GM21447 (cell line): Measurements from ENCODE around the gene UBAC2.

ENCODE experiments used
- ATAC-seq: cut with Tn5 transposase; IDR thresholded peaks from one replicate; pipeline ENCODE4 v1.9.1; 2021; ENCODE audit not compliant: unreplicated experiment

Gene UBAC2, protein sequence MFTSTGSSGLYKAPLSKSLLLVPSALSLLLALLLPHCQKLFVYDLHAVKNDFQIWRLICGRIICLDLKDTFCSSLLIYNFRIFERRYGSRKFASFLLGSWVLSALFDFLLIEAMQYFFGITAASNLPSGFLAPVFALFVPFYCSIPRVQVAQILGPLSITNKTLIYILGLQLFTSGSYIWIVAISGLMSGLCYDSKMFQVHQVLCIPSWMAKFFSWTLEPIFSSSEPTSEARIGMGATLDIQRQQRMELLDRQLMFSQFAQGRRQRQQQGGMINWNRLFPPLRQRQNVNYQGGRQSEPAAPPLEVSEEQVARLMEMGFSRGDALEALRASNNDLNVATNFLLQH

DNA sequence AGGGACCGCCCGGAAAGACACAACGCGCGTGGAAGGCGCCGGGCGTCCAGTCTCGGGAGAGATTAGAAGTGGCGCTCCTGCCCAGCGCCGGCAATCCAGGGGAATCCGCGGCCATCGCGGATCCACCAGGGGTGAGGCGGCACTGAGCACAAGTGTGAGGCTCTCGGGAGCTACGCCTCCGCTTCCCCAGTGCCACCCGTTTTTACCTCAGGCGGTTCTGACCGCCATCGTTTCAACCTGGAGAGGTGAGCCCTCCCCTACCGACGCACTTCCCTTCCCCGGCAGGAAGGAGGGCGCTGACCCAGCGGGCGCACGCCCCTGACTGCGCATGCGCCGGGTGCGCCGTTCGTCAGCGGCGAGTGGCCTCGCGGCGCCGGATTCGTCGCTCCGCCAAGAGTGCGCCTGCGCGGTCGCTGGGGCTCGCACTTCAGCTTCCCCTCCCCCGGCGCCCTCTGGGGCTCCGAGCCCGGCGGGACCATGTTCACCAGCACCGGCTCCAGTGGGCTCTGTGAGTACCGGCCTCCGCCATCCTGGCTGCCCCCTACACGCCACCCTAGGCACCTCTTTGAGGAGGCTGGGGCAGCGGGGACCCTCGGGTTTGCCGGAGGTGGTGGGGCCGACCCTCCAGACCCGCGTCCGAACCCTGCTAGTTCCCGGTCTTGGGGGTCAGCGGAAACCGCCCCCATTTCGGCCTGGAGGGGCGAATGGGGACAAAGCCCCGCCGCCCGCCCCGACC, at the start of gene UBAC2:
UBAC2 (plus strand) TSS at position 423 of the 736 bp plus-strand sequence; CDS start at position 478, 55 bp downstream.
- ATAC-seq = peak; percentile 61

DNA sequence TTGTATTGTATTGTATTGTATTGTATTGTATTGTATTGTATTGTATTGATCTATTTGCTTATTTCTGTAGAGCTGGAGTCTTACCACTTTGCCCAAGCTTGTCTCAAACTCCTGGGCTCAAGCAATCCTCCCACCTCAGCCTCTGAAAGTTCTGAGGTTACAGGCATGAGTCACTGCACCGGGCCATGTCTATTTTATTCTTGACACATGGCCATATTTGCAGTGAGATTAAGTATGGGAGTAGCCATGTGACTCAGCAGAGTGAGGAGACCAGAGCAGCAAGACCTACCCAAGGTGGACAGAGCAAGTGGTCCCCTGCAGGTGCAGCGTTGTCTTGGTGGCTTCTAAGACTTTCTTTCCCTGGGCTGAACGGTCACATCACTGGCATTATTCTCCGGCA, 49.1 kb upstream of the UBAC2 start:
- ATAC-seq = peak; percentile 90

DNA sequence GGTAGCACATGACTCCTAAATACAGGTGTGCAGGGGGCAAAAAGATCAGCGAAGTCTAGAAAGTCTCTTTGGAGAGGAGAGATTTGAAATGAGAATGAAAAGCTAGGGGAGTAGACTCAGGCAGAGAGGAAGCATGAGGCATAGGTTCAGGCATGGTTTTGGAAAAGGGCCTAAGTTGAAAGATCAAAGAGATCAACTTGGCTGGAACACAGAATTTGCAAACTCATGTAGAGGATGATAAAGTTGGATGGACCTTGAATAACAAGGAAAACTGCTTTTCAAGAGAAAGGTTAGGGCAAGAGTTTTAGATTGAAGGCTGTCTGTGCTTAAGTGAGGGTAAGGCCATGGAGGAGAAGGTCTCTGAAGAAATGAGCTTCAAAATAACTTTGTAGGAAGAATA, 47.4 kb upstream of the UBAC2 start:
- ATAC-seq = no peak

DNA sequence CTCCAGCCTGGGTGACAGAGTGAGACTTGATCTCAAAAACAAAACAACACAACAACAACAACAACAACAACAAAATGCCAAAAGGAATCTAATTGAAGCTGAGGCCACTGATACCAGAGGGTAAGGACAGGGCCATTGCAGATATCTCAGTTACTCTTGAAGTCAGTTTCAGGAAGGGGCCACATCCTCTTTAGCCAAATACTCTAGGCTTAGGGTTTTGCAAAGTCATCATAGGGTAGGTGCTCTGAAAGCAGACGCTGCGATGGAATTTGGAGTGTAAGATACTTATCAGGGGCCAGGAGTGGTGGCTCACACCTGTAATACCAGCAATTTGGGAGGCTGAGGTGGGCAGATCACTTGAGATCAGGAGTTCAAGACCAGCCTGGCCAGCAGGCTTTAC, 46.6 kb upstream of the UBAC2 start:
- no peak for ATAC-seq

DNA sequence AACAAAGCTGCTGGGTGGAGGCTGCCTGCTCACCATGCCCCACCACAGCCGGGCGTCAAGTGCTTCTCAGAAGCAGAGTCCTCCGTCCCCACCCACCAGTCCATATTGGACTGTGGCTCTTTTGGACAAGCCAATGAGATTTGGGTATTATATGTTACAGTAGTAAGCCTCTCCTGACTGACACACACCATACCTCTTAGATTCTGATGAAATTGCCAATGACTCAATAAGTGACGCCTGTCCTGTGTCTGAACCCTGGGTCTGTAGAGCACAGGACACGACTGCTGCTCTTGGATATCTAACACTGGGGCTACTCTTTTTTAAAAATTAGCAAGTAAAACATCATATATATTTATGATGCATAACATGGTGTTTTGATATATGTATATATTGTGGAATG, 44.8 kb upstream of the UBAC2 start:
- no peak for ATAC-seq

DNA sequence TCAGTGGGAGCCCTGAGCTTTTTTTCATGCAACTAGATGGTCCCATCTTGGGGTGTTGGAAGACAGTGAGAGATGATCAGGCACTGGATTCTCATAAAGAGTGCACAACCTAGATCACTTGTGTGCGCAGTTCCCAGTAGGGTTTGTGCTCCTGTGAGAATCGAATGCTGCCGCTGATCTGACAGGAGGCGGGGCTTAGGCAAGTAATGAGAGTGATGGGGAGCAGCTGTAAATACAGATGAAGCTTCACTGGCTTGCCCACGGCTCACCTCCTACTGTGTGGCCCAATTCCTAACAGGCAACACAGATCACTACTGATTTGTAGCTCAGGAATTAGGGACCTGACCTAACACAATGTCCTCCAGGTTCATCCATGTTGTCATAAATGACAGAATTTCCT, 43.6 kb upstream of the UBAC2 start:
- ATAC-seq = no peak

DNA sequence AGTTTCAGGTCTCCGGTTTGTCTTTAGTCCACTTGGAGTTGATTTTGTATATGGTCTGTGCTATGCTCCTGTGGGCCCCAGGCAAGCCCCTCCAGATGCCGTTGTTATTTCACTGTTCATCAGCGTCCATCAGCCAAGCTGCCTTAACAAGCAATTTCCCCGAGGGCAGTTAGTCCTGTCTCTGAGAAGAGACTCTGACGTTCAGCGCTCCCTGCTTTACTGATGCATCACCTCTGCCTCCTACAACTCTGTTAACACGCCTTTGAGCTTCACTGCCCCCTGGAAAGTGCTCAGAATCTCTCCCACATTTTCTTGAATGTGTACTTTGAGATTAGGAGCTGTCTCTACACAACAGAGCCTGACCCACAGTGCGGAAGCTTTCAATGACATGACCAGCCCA, 41.8 kb upstream of the UBAC2 start:
- ATAC-seq = no peak

DNA sequence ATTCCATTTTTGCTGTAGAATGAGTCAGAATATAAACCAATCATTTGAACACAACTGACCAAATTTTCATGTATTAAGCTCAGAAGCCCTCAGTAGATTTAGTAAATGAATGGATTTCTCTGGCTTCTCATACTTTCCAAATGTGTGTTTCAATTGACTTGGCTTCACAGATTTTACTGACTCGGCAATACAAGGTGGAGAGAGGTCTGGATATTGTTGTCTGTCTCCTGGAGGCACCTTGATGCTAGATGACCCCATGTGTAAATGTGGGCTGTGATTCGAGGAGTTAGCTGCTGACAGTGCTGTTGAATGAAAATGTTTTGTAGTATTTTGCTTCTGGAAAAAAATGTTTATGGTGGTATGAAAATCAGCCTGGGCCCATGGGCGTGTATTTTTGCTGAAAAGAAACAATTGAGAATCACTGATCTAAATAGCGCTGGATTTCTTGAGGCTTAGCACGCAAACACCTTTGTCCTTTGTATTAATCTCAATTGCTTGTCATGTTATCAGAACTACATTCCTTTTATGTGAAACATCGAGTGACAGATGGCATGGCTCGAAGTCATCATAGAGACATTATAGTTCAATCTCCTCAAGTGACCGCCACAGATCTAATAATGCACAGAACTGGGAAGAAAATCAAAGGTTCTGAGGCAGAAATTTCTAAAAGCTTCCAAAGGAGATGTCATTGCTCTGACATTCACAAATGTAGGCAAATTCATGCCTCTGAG, 41.2 kb upstream of the UBAC2 start:
- ATAC-seq = no peak

DNA sequence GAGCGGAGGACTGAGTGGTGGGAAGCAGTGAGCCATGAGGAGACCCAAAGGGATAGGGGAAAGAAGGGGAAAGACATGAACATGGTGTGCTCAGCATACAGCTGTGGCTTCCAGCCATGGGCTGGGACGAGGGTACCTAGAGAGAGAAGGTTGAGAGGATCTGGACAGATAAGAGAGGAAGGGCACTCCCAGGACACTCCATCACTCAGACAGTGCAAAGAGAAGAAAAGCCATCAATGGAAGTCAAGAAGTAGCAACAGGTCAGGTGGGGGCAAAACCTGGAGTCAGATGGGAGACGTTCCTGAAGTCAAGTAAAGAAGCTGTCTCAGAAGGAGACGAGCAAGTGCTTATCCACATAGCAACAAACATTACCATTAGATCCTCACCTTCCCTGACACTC, 40.2 kb upstream of the UBAC2 start:
- ATAC-seq = no peak

DNA sequence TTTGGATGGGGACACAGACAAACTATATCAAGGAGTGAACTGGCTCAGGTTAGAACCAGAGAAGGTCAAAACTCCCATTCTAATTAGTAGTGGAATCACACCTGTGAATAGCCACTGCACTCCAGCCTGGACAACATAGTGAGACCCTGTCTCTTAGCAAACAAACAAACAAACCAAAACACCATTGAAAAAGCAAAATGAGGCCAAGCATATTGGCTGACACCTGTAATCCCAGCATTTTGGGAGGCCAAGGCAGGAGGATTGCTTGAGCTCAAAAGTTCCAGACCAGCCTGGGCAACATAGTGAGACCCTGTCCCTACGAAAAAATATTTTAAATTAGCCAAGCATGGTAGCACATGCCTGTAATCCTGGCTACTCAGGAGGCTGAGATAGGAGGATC, 39.1 kb upstream of the UBAC2 start:
- ATAC-seq = no peak

DNA sequence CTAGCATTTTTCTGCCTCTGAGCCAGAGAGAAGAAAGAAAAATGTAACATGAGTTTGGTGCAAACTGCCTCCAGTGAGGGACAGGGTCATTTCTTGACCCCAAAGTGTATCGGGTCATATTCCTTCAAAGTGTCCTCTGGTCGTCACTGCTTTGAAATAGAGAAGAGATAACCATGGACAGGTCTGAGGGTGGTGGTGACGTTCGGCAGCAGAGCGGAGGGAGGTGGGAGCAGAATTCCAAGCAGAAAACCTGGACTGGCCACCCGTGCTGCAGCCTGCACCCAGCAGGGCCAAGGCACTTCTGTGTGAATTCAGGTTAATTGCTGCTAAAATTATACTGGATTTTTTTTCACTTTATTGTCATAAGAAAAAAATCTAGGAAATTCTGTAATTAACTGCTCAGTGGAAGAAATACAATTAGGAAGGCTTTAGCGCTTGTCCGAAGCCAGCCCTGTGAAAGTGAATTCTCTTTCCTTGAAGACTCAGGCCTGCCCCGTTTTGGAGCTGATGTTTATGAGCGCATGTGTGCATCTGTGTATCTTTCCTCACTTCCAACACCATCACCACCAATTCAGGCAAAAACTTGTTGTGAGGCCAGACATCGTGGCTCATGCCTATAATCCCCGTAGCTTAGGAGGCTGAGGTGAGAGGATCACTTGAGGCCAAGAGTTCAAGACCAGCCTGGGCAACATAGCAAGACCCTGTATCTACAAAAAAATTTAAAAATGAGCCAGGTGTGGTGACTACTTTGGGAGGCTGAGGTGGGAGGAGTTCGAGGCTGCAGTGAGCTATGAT, 37.9 kb upstream of the UBAC2 start:
- no peak for ATAC-seq

DNA sequence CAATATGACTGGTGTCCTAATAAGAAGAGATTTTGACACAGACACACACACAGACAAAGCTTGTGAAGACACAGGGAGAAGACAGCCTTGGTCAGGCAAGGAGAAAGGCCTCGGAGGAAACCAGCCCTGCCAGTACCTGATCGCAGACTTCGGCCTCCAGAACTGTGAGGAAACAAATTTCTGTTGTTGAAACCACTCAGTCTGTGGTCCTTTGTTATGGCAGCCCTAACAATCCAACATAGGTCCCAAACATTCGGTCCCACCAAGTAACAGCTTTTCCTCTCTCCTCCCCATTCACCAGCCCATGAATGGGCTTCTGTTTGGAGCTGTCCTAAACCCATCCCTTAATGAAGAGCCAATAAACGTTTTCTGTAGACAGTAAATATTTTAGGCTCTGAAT, 36.4 kb upstream of the UBAC2 start:
- ATAC-seq = no peak

DNA sequence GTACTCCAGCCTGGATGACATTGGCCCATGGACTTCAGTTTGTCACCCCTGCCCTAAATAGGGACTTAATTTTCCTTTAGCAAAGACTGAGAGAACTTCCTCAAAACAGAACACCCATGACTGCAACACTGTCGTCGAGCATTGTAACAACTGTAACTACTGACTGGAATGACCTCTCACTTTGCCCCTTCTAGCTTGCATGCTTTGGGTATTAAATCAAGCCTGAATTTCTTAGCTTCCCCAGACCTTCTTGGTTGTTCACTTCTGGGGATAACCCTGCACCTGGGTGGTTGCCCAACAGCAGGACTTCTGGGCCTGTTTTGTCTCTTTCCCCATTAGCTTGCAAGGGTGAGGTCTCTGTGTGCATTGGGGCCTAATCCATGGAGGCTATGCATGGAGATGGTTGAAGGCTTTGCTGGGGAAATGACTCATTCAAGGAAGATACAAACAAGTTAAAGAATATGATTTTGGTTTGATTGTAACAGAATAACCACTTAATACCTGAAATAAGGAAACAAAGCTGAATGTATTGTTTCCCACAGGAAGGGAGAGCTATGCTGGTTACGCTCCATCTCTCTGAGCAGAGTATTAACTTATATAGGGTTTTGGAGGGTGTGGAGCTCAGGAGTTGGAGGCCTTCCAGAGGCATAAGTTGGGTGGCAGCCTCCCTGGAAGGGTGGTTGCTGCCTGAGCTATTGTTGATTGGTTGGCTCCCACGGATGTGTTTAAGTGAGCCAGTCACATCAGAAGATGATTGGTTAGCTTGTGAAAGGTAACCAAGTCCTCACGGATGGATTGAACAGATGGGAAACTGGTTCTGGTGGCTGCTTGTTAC, 34.7 kb upstream of the UBAC2 start:
- ATAC-seq = no peak

DNA sequence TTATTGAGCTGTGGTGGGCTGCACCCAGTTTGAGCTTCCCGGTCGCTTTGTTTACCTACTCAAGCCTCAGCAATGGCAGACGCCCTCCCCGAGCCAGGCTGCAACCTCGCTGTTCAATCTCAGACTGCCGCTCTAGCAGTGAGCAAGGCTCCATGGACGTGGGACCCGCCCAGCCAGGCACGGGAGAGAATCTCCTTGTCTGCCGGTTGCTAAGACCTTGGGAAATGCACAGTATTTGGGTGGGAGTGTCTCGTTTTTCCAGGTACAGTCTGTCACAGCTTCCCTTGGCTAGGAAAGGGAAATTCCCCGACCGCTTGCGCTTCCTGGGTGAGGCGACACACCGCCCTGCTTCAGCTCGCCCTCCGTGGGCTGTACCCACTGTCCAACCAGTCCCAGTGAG, 27.7 kb upstream of the UBAC2 start:
- no peak for ATAC-seq

DNA sequence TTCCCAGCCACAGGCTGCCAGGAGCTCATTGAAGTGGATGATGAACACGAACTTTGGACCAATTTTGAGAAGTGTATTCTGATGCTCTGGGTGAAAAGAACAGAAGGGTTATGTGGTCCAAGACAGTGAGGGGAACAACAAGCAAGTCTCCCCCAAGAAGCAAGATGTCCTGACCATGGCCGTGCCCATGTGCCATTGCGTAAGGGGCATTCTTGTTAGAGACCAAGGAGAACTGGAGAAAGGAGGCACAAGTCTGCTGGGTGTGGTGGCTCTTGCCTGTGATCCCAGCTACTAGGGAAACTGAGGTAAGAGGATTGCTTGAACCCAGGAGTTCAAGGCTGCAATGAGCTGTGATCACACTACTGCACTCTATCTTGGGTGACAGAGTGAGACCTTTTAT, 27.0 kb upstream of the UBAC2 start:
- no peak for ATAC-seq

DNA sequence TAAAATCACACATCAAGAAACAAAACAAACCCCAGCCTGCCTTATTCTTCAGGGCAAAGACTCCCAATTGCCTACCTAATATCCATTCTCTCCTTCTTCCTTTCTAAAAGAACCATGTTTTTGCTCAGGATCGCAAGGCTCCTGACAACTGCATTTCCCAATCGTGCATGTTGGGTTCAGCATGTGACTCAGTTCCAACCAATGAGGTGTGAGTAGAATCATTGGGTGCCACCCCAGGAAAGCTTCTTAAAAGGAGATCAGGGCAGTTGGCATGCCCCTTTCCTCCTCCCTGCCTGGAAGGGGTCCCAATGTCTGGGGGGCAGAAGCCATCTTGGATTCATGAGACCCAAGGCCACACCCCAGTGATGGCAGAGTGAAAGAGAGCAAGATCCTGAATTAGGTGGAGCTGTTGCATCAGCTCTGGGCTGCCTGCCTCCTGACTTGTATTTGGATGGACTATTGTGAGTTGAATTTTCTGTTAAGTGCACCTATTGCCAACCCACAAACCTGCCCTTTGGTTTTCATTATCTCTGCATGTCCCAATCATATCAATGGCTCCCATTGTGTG, 26.0 kb upstream of the UBAC2 start:
- ATAC-seq = no peak

DNA sequence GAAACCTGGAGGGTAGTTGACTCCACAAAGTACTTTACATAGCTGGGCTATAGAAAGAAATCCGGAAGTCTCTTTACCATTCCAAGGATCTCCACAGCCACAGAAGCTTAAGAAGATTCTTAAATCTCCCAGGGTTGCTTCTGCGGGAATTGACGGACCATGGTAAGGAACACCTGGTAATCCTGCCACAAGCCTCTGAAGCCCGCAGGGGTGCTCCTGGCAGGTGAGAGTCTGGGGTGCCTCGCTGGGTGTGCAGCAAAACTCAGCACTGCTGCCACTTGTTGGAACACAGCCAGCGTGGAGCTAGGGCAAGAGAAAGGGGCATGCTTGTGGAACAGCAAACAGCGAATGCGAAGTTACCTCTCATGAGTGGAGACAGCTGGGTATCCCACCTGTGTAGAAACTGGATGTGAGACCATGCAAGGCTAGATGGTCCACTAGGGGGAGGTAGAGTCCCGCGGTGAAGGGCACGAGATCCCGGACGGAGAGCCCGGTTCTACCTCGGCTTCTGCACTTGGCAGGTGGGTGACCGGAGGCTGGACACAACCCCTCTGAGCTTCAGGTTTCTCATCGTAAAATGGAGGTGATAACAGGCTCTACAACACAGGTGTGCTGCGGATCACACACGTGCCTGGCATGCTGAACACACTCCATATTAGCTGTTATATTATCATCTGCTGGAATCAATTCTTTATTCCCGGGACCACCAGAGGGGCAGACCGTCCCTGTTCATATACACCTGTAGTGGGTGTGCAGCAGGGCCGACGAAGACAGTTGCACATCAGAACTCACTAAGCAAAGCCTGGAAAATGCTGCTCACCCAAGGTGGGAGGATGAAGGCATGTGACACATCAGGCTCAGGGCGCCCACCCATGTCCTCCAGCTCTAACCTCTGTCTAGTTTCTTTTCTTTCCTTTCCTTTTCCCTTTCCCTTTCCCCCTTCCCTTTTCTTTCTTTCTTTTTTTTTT, 24.1 kb upstream of the UBAC2 start:
- peak; percentile 85 for ATAC-seq

DNA sequence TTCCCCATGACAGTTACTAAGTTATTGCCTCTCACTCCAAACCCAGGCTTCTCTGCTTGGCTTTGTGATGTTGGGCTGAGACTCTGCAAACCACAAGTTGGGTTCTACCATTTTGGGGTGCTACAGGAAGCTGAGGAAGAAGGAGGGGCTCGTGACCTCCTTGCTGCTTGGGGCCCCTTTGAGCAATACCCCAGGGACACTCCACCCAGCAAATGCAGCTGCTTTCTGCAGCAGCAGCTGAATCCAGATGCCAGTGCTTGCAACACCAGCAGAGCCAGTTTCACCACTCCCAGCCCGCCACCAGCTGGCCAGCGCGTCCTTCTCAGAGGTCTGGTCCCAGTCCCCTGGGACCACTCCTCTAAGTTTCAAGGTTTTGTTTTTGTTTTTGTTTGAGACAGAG, 22.0 kb upstream of the UBAC2 start:
- peak; percentile 60 for ATAC-seq

DNA sequence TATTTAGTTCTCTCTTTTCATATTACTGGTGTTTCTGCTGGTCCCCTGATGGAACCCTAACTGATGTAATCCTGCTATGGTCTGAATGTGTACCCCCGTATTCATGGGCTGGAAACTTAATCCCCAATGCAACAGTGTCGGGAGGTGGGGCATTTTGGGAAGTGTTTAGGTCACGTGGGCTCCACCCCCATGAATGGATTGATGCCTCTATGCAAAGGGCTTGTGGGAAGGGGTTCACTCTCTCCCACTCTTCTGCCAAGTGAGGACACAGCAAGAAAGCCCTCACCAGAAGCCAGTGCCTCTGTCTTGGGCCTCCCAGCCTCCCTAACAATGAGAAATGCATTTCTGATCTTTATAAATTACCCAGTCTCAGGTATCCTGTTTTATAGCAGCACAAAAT, 21.2 kb upstream of the UBAC2 start:
- ATAC-seq = no peak
